ENCODE data around the gene RNF115.
"Not testable (repeated sequence)": the region's sequence is repeated elsewhere in the genome, so short reads cannot be mapped to it uniquely, and the experiment has no call there.

DNA sequence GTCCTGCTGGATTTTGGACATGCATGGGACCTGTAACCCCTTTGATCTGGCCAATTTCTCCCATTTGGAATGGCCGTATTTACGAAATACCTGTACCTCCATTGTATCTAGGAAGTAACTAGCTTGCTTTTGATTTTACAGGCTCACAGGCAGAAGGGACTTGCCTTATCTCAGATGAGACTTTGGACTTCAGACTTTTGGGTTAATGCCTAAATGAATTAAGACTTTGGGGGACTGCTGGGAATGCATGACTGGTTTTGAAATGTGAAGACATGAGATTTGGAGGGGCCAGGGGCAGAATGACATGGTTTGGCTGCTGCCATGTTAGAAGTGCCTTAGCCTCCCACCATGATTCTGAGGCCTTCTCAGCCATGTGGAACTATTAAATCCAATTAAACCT lies 61.9 kb downstream of the RNF115 start:
- TF ChIP-seq, protein P1, sequence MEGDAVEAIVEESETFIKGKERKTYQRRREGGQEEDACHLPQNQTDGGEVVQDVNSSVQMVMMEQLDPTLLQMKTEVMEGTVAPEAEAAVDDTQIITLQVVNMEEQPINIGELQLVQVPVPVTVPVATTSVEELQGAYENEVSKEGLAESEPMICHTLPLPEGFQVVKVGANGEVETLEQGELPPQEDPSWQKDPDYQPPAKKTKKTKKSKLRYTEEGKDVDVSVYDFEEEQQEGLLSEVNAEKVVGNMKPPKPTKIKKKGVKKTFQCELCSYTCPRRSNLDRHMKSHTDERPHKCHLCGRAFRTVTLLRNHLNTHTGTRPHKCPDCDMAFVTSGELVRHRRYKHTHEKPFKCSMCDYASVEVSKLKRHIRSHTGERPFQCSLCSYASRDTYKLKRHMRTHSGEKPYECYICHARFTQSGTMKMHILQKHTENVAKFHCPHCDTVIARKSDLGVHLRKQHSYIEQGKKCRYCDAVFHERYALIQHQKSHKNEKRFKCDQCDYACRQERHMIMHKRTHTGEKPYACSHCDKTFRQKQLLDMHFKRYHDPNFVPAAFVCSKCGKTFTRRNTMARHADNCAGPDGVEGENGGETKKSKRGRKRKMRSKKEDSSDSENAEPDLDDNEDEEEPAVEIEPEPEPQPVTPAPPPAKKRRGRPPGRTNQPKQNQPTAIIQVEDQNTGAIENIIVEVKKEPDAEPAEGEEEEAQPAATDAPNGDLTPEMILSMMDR (IDR thresholded peaks at IDR 0.05): not testable (repeated sequence)
- TF ChIP-seq POLR2A, EP300 (IDR thresholded peaks at IDR 0.05): not testable (repeated sequence)

Measured in tibial nerve (tissue), 4 donors.